GM12892 (cell line): ENCODE results near the gene COL15A1.

Source experiments
- POLR2A ChIP-seq: IDR thresholded peaks from 2 replicates; pipeline ENCODE4 v1.6.1; 2011; ENCODE audit warnings: low read depth, low read length, control low read depth
- POLR2AphosphoS5 ChIP-seq: IDR thresholded peaks from 2 replicates; pipeline ENCODE4 v1.6.1; 2011; ENCODE audit warnings: low read depth, low read length, control low read depth
- TAF1 ChIP-seq: IDR thresholded peaks from 2 replicates; pipeline ENCODE4 v1.6.1; 2011; ENCODE audit warnings: low read depth, mild to moderate bottlenecking, control low read depth, low read length, borderline replicate concordance

DNA sequence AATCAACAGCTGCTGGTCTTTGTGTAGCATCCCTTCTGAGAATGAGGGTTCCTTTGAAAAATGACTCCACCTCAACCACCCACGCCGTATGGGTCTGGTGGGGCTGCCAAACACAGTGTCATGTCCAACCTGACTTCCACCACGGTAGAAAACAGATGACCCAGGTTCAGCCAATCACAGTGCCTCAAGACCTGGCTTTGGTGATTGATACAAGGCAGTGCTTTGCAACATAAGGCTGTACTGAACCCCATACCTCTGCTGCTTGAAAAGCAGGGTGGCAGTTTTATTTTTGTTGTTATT, 149.7 kb downstream of the COL15A1 start:
- TF ChIP-seq POLR2A (no peak), POLR2AphosphoS5 (no peak), TAF1 (no peak)
